GM18867 (cell line): ENCODE results near the gene FUS.

Source experiments
- ATAC-seq: cut with Tn5 transposase; IDR thresholded peaks from one replicate; pipeline ENCODE4 v1.9.1; 2021; ENCODE audit warnings: mild to moderate bottlenecking, moderate library complexity; ENCODE audit not compliant: unreplicated experiment

Gene FUS

DNA sequence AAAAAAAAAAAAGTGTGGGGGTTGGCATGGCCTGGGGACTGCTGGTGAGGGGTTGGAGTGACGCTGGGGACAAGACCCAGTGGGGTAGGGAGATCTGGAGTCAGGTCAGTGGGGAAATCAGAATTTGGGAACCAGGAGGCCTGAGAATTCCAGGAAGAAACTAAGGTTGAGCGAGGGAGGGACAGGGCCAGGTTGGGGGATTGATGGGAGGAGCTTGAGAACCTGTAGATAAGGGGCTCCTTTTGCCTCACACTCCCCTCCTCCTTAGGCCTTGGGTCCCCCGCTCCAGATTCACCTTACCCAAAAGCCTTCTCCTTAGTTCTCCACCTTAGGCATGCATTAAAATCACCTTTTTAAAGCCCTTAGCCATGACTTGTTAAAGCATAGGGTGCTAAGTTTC lies 45.3 kb downstream of the FUS start:
- no peak for ATAC-seq

DNA sequence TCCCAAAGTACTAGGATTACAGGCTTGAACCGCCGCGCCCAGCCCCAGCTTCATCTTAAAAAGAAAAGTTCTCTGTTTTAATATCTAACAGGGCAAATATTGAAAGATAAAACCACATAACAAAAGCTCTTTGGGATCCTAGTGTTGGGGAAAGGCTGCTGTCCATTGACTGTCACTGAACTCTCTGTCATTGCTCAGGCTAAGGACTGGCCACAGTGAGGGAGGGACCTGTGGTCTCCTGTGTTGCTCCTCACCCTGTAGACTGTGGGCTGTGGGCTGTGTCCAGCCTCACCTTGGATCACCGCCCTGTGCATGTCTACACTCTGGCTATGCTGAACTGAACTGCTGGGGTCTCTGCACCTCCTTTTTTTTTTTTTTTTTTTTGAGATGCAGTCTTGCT lies 48.3 kb downstream of the FUS start:
- no peak for ATAC-seq

DNA sequence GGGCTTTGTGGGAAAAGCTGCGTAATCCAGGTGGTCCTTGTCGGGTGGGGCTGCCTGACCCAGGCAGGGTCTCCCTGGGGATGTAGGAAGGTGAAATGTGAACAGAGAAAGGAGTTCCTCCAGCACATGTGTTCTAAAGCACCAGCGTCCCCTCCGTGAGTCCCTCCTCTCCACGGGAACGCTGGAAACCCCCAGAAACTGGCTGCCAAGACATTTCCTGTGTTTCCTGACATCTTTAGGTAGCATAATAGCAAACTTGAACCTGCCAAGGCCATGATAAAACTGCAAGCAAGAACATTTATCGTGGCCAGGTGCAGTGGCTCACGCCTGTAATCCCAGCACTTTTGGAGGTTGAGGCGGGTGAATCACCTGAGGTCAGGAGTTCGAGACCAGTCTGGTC lies 49.6 kb downstream of the FUS start:
- no peak for ATAC-seq

DNA sequence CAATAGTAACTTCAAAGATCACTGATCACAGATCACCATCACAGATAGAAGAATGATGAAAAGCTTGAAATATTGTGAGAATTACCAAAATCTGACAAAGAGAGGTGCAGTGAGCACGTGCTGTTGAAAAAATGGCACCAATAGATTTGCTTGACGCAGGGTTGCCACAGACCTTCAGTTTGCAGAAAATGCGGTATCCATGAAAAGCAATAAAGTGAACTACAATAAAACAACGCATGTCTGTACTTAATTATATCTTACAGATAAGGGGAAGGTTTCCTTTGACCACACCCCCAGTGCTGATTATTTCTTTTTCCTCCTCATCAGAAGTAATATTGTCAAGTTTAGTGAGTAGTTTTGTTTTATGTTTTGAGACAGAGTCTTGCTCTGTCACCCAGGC lies 58.1 kb downstream of the FUS start:
- ATAC-seq, result no peak
